HEK293T (cell line): ENCODE data around the gene HSPA4L.

Source experiments
- FOXM1 ChIP-seq: fragments of 450-650 bp; IDR thresholded peaks from 2 replicates; pipeline ENCODE4 v1.6.1; 2017; ENCODE audit warnings: mild to moderate bottlenecking, borderline replicate concordance
- SP1 ChIP-seq: fragments of 450-650 bp; IDR thresholded peaks from 2 replicates; pipeline ENCODE4 v1.6.1; 2017
- ZNF384 ChIP-seq: fragments of 450-650 bp; IDR thresholded peaks from 2 replicates; pipeline ENCODE4 v1.6.1; 2016

DNA sequence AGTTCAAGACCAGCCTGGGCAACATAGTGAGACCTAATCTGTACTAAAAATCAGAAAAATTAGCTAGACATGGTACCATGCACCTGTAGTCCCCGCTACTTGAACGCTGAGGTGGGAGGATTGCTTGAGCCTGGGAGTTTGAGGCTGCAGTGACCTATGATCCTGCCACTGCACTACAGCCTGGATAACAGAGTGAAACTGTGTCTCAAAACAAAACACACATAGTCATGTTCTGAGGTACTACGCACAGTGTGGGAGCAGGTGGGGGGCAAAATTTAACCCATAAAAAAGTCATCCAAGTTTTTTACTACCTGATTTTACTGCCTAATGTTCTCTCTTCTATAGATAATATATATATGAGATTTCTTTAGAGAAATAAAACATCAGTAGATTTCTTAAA, 28.4 kb downstream of the HSPA4L start:
- TF ChIP-seq ZNF384 = no peak
- TF ChIP-seq SP1 = no peak
- TF ChIP-seq FOXM1 = no peak
